Peyer's patch (tissue), 4 donors: Measurements from ENCODE around the gene BCAR1. TPM values are rescaled to one million over a fixed set of nuclear protein-coding genes. Genes with fewer than 3 reads are reported as not detected.

Experiments
- DNase-seq, 3 donors: peaks; one replicate each; pipeline ENCODE4 v3.0.0-alpha.2; 2017 to 2019
- H3K27ac ChIP-seq, 4 donors: fragments of 200-600 bp; sonication (generic); one replicate each; pipeline ENCODE4 v1.5.1; 2016 to 2019
- H3K27me3 ChIP-seq, 2 donors: fragments of 200-600 bp; sonication (generic); one replicate each; pipeline ENCODE4 v1.5.1; 2019
- H3K36me3 ChIP-seq, 3 donors: fragments of 200-600 bp; sonication (generic); one replicate each; pipeline ENCODE4 v1.5.1; 2016 to 2019
- H3K4me1 ChIP-seq, 4 donors: fragments of 200-600 bp; sonication (generic); one replicate each; pipeline ENCODE4 v1.5.1; 2016 to 2019
- H3K4me3 ChIP-seq, 4 donors: fragments of 200-600 bp; sonication (generic); 1 replicate in 3 of 4; 2 replicates in 1 of 4; pipeline ENCODE4 v1.5.1; 2016 to 2019; ENCODE audit warnings: mild to moderate bottlenecking in 1 of 4
- H3K9me3 ChIP-seq, 4 donors: fragments of 200-600 bp; sonication (generic); one replicate each; pipeline ENCODE4 v1.5.1; 2016 to 2019; ENCODE audit warnings: mild to moderate bottlenecking in 1 of 4
- POLR2A ChIP-seq, 2 donors: fragments of 450-650 bp; IDR thresholded peaks; one replicate each; pipeline ENCODE4 v1.5.1; 2017; ENCODE audit warnings: antibody characterized with exemption in 2 of 2, mild to moderate bottlenecking in 2 of 2, moderate library complexity in 2 of 2
- total RNA-seq, 4 donors: library from RNA; depleted of rRNA; stranded (reverse); fragments of >200 nt; gene quantifications; one replicate each; pipeline ENCODE4 v1.1.0, GENCODE V29; 2016
- TF ChIP-seq, protein P1 (sequence below), 6 experiments: fragments of 450-650 bp in 4 of 6; fragments of 200-600 bp in 2 of 6; sonication (generic) in 1 of 6; IDR thresholded peaks; one replicate each; pipeline ENCODE4 v1.5.1; 2017 to 2019; ENCODE audit warnings: antibody characterized with exemption in 6 of 6, mild to moderate bottlenecking in 3 of 6, moderate library complexity in 1 of 6

BCAR1 gene
- total RNA-seq, 4 donors from 2014 or later: 77.6 to 251 (median 206) TPM

DNA sequence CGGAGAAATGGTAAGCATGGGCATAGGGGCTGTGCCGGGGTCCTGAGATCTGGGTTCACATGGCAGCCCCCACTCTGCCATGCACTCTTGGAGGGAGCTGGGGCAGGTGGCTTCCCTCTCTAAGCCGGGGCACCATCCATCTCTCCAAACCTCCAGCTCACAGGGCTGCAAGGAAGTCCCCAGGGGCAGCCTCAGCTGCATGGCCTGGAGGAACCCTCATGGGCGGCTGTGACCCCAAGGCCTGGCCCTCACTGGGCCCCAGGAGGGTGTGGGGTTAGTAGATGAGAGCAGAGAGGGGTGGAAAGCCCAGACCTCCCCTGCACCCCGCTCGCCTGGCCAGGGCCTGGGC lies 47.0 kb downstream of the BCAR1 start:
- Histone ChIP-seq H3K4me3 (no peak overlapping the region), H3K27me3 (no peaks in the 10 kb centered on the region), H3K4me1 (no peaks in the 10 kb centered on the region), H3K27ac (no peak overlapping the region), H3K36me3 (no peaks in the 10 kb centered on the region), H3K9me3 (no peaks in the 10 kb centered on the region)
- TF ChIP-seq, protein P1, sequence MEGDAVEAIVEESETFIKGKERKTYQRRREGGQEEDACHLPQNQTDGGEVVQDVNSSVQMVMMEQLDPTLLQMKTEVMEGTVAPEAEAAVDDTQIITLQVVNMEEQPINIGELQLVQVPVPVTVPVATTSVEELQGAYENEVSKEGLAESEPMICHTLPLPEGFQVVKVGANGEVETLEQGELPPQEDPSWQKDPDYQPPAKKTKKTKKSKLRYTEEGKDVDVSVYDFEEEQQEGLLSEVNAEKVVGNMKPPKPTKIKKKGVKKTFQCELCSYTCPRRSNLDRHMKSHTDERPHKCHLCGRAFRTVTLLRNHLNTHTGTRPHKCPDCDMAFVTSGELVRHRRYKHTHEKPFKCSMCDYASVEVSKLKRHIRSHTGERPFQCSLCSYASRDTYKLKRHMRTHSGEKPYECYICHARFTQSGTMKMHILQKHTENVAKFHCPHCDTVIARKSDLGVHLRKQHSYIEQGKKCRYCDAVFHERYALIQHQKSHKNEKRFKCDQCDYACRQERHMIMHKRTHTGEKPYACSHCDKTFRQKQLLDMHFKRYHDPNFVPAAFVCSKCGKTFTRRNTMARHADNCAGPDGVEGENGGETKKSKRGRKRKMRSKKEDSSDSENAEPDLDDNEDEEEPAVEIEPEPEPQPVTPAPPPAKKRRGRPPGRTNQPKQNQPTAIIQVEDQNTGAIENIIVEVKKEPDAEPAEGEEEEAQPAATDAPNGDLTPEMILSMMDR (IDR thresholded peaks at IDR 0.05): no peak
- TF ChIP-seq POLR2A (IDR thresholded peaks at IDR 0.05): no peak
- peak in 1 of 3 donors; percentile 33 for DNase-seq

DNA sequence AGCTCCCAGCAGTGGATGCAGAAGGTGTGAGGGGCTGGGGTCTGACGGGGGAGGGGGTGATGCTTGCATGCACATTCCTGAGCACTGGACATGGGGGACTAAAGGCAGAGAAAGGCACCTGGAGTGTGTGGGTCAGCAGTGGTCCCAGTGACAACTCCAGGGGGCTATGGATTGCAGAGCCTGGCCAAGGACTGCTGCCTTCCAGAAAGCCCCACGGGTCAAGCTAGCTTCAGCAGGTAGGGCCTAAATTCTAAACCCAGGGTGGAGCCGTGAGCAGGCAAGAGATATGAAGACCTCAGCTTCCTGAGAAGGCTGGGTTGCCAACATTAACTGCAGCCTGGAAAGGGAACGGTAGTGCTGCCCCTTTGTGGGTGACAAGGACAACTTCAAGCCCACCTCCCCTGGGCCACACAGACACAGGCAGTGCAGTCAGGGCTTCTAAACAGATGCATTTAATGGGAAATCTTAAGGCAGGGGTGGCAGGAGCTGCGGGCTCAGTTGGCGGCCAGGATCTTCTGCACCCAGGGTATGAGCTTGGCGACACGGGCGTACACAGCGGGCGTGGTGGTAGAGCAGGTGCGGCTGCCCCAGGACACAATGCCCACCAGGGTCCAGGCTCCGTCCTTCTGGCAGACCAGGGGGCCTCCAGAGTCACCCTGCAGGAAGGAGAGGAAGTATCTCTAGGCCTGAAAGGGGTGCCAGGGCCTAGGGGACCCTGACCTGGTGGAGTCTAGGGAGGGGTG lies 47.6 kb downstream of the BCAR1 start:
- H3K4me1 ChIP-seq: no peaks in the 10 kb centered on the region
- H3K27me3 ChIP-seq: no peaks in the 10 kb centered on the region
- no peaks in the 10 kb centered on the region for H3K9me3 ChIP-seq
- TF ChIP-seq, protein P1 (IDR thresholded peaks at IDR 0.05): no peak
- no peak for TF ChIP-seq POLR2A (IDR thresholded peaks at IDR 0.05)
- DNase-seq: peak in 1 of 3 donors; percentile 44
- H3K27ac ChIP-seq: no peak overlapping the region
- no peaks in the 10 kb centered on the region for H3K36me3 ChIP-seq
- no peak overlapping the region for H3K4me3 ChIP-seq

DNA sequence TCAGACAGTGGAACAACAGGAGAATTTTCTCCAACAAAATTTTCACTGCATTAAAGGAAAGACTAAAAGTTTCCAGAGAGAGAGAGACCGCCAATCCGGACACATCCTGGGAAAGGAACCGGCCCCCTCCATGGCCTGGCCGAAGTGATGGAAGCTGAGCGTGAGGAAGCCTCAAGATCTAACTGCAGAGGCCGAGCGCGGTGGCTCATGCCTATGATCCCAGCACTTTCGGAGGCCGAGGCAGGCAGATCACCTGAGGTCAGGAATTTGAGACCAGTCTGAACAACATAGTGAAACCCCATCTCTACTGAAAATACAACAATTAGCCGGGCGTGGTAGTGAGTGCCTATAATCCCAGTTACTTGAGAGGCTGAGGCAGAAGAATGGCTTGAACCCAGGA lies 48.3 kb downstream of the BCAR1 start:
- no peak overlapping the region for H3K27ac ChIP-seq
- DNase-seq: peak in 1 of 3 donors; percentile 26
- no peak overlapping the region for H3K4me3 ChIP-seq

DNA sequence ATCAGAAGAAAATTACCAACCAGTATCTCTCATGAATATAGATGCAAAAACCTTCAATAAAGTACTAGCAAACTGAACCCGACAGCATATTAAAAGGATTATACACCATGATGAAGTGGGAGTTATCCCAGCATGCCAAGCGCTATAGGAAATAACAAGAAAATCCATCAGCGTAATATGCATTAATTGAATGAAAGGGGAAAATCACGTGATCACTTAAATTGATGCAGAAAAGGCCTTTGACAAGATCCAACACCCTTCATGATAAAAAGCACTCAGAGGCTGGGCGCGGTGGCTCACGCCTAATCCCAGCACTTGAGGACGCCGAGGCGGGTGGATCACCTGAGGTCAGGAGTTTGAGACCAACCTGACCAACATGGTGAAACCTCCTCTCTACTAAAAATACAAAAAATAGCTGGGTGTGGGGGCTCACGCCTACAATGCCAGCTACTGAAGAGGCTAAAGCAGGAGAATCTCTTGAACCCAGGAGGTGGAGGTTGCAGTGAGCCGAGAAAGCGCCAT lies 49.3 kb downstream of the BCAR1 start:
- H3K9me3 ChIP-seq: no peaks in the 10 kb centered on the region
- H3K27ac ChIP-seq: no peak overlapping the region
- no peaks in the 10 kb centered on the region for H3K36me3 ChIP-seq
- no peaks in the 10 kb centered on the region for H3K27me3 ChIP-seq
- TF ChIP-seq POLR2A (IDR thresholded peaks at IDR 0.05): no peak
- TF ChIP-seq, protein P1 (IDR thresholded peaks at IDR 0.05): no peak
- no peak overlapping the region for H3K4me3 ChIP-seq
- H3K4me1 ChIP-seq: no peaks in the 10 kb centered on the region
- peak in 2 of 3 donors; percentile 13 to 26 for DNase-seq

More for the DNA sequence above, 48.3 kb downstream of the BCAR1 start:
- H3K9me3 ChIP-seq: no peaks in the 10 kb centered on the region
- H3K27me3 ChIP-seq: no peaks in the 10 kb centered on the region
- H3K36me3 ChIP-seq: no peaks in the 10 kb centered on the region
- TF ChIP-seq, protein P1 (IDR thresholded peaks at IDR 0.05): no peak
- TF ChIP-seq POLR2A (IDR thresholded peaks at IDR 0.05): no peak
- H3K4me1 ChIP-seq: no peaks in the 10 kb centered on the region

DNA sequence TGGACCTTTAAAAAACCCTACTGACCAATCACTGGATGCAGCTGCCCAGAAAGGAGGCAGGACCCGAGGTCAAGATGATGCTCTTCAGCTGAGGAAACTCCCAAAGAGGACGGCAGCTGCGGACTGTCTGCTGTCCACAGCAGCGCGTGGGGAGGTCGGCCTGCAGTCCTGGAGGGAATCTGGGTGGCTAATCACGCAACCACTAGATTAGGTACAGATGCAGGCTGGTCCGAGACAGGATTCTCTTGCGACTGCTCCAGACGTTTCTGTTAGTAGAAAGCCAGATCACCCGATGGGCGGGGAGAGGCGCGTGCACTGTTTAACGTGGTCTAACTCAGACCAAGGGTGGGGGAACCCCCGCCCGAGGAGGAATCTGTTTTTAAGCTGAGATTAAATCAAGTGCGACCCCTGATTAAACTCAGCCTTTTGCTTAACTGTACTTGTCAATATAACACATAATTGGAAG lies 53.3 kb downstream of the BCAR1 start:
- H3K4me1 ChIP-seq: no peaks in the 10 kb centered on the region

More for the DNA sequence above, 53.3 kb downstream of the BCAR1 start:
- no peak overlapping the region for H3K4me3 ChIP-seq
- TF ChIP-seq, protein P1 (IDR thresholded peaks at IDR 0.05): no peak
- no peak for TF ChIP-seq POLR2A (IDR thresholded peaks at IDR 0.05)
- no peak for DNase-seq
- H3K36me3 ChIP-seq: no peaks in the 10 kb centered on the region
- H3K27ac ChIP-seq: no peak overlapping the region
- no peaks in the 10 kb centered on the region for H3K27me3 ChIP-seq
- no peaks in the 10 kb centered on the region for H3K9me3 ChIP-seq
